Measurements from ENCODE around the gene MMP25. TPM values are rescaled to one million over a fixed set of nuclear protein-coding genes. Genes with fewer than 3 reads are reported as not detected.

The MMP25 gene
- total and polyA plus RNA-seq, 7 experiments from 2014 or later: 0.64 to 64.4 (median 0.93) TPM

GRCh38 chr16:3009568-3010390 lies 36.6 kb upstream of the MMP25 start:
- no peak overlapping the region for H3K27ac ChIP-seq (ENCODE audit: low read depth, low read length)
- Mint-ChIP-seq H3K4me1 (peaks cover 18 to 34% (median 24%) of the 10 kb centered on the region in 7 donors), H3K36me3 (peaks cover 0 to 1% (median 0%) of the 10 kb centered on the region in 5 donors), H3K4me3 (no peak overlapping the region), H3K9me3 (no peaks in the 10 kb centered on the region), H3K27me3 (peaks cover 0 to 24% (median 5%) of the 10 kb centered on the region in 5 donors), H3K27ac (no peak overlapping the region)
- no peaks in the 10 kb centered on the region for H3K36me3 ChIP-seq (ENCODE audit: control insufficient read depth in 2 of 3, insufficient read depth in 3 of 3, low read length in 3 of 3)
- DNase-seq (no peak), ATAC-seq (no peak)
- H3K4me1 ChIP-seq (ENCODE audit: control insufficient read depth in 2 of 2, insufficient read depth in 2 of 2, low read length in 2 of 2): peaks cover 21 to 23% of the 10 kb centered on the region in 2 donors
- intact Hi-C loops (cut with micrococcal nuclease): no loop called here
- no peaks in the 10 kb centered on the region for H3K27me3 ChIP-seq (ENCODE audit: control insufficient read depth in 2 of 2, insufficient read depth in 2 of 2, low read length in 2 of 2)
- POLR2A ChIA-PET: interaction anchor here (0.6 to 2.1 kb wide), 4 partner anchors 11 to 301 kb away, joined by 3 to 12 read pairs (median 4); partner anchors contain the start of gene TNFRSF12A
- CTCF ChIA-PET: interaction anchor here (1.5 kb wide), 1 partner anchor 19 kb away, joined by 3 read pairs; no protein-coding TSS in a partner anchor
- H3K4me3 ChIP-seq (ENCODE audit: low read length): no peak overlapping the region
- no peaks in the 10 kb centered on the region for H3K9me3 ChIP-seq (ENCODE audit: control insufficient read depth in 2 of 3, low read length in 3 of 3)

DNA sequence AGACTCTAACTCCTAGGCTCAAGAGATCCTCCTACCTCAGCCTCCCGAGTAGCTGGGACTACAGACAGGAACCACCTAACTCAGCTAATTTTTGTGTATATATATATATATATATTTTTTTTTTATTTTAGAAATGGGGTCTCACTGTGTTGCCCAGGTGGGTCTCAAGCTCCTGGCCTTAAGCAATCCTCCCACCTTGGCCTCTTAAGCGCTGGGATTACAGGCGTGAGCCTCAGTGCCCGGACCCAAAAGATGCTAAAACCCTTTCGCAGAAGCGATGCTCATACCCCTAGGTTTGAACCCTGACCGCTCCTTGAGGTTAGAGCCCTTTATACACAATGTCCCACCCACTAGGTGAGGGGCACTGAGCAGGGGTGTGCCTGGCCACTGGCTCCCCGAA lies 35.9 kb upstream of the MMP25 start:
- peaks cover 21 to 23% of the 10 kb centered on the region in 2 donors for H3K4me1 ChIP-seq (ENCODE audit: control insufficient read depth in 2 of 2, insufficient read depth in 2 of 2, low read length in 2 of 2)
- intact Hi-C loops (cut with micrococcal nuclease): no loop called here
- H3K4me3 Mint-ChIP-seq: no peak overlapping the region
- H3K4me1 Mint-ChIP-seq: peaks cover 18 to 34% (median 24%) of the 10 kb centered on the region in 7 donors
- H3K9me3 ChIP-seq (ENCODE audit: control insufficient read depth in 2 of 3, low read length in 3 of 3): no peaks in the 10 kb centered on the region
- H3K27ac Mint-ChIP-seq: no peak overlapping the region
- DNase-seq (no peak), ATAC-seq (no peak)
- no peak overlapping the region for H3K4me3 ChIP-seq (ENCODE audit: low read length)
- no peaks in the 10 kb centered on the region for H3K36me3 ChIP-seq (ENCODE audit: control insufficient read depth in 2 of 3, insufficient read depth in 3 of 3, low read length in 3 of 3)
- no peaks in the 10 kb centered on the region for H3K27me3 ChIP-seq (ENCODE audit: control insufficient read depth in 2 of 2, insufficient read depth in 2 of 2, low read length in 2 of 2)
- POLR2A ChIA-PET: interaction anchor here (0.6 to 2.1 kb wide), 4 partner anchors 10 to 301 kb away, joined by 3 to 12 read pairs (median 4); partner anchors contain the start of gene TNFRSF12A
- H3K27ac ChIP-seq (ENCODE audit: low read depth, low read length): no peak overlapping the region
- no peaks in the 10 kb centered on the region for H3K9me3 Mint-ChIP-seq
- CTCF ChIA-PET: interaction anchor here (1.5 kb wide), 1 partner anchor 18 kb away, joined by 3 read pairs; no protein-coding TSS in a partner anchor
- H3K36me3 Mint-ChIP-seq: peaks cover 0 to 1% (median 0%) of the 10 kb centered on the region in 5 donors
- H3K27me3 Mint-ChIP-seq: peaks cover 0 to 24% (median 5%) of the 10 kb centered on the region in 5 donors

DNA sequence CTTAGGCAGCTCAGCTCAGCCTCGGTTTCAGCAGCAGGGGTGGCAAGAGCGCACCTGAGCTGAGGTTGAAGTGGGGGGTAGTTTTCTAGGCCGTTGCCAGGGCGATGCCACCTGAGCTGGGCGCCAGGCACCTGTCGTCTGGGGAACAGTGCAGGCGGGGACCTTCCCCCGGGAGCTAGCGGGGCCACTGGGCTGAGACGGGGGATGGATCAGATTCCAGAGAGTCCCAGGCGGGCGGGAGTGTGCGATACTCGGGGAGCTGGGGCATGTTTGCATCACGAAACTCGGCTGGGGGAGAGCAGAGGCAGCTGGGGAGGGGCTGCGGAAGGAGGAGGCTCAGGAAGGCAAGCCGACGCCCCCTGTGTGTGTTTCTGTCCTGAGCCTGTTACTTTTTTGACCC lies 34.1 kb upstream of the MMP25 start:
- no peaks in the 10 kb centered on the region for H3K36me3 Mint-ChIP-seq

DNA sequence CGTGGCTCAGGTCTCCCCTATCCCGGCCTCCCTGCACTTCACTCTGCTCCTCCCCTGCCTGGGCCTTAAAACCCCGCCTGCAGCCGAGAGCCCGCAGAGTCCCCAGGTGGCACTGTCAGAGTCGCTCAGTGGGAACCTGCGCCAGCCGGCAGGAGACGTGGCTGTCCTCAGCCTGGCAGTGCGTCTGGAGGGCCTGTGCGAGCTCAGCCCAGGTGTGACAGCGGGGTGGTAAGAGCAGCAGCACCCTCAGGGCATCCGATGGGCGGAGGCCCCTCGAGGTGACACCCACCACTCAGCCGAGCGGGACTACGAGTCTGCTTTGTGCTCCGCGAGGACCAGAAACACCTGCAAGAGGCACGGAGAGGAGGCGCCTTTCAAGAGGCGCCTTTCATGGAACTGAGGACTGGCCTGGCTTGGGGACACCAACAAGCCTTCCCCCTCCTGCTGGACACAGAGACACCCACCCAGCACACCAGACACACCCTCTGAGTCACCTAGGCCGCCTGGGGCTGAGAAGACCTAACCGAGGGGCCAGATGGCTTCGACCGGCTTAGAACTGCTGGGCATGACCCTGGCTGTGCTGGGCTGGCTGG lies 33.4 kb upstream of the MMP25 start, which contains the start of gene CLDN9:
Gene CLDN9, plus strand, starts transcription at position 96 of the 593 bp plus-strand sequence. Its CDS starts 440 bp downstream, at position 536.
- Histone ChIP-seq H3K27ac (ENCODE audit: low read depth, low read length) (no peak within 1 kb of the TSS), H3K27me3 (ENCODE audit: control insufficient read depth in 2 of 2, insufficient read depth in 2 of 2, low read length in 2 of 2) (no peaks in the 10 kb centered on the region), H3K4me1 (ENCODE audit: control insufficient read depth in 2 of 2, insufficient read depth in 2 of 2, low read length in 2 of 2) (peaks cover 9% of the 10 kb centered on the region in 2 donors), H3K36me3 (ENCODE audit: control insufficient read depth in 2 of 3, insufficient read depth in 3 of 3, low read length in 3 of 3) (no peaks in the 10 kb centered on the region), H3K9me3 (ENCODE audit: control insufficient read depth in 2 of 3, low read length in 3 of 3) (no peaks in the 10 kb centered on the region), H3K4me3 (ENCODE audit: low read length) (no peak within 1 kb of the TSS)
- ATAC-seq: peak; percentile 42
- H3K27me3 Mint-ChIP-seq: peaks cover 0 to 26% (median 3%) of the 10 kb centered on the region in 5 donors
- POLR2A ChIA-PET: interaction anchor here (1.7 kb wide), 1 partner anchor 10 kb away, joined by 4 read pairs; the partner anchor contains the start of genes HCFC1R1 and THOC6
- H3K36me3 Mint-ChIP-seq: no peaks in the 10 kb centered on the region
- CTCF ChIA-PET: interaction anchor here (1.1 kb wide), 1 partner anchor 9 kb away, joined by 4 read pairs; no protein-coding TSS in a partner anchor
- H3K4me3 Mint-ChIP-seq: peak within 1 kb of the TSS in 3 of 10 donors; percentile 40 to 56 (median 55)
- no peak within 1 kb of the TSS for H3K27ac Mint-ChIP-seq
- peaks cover 5 to 23% (median 12%) of the 10 kb centered on the region in 7 donors for H3K4me1 Mint-ChIP-seq
- intact Hi-C loops (cut with micrococcal nuclease): no loop called here
- no peak for DNase-seq
- no peaks in the 10 kb centered on the region for H3K9me3 Mint-ChIP-seq

More for the DNA sequence above, 34.1 kb upstream of the MMP25 start:
- peaks cover 0 to 26% (median 5%) of the 10 kb centered on the region in 5 donors for H3K27me3 Mint-ChIP-seq
- no peaks in the 10 kb centered on the region for H3K9me3 ChIP-seq (ENCODE audit: control insufficient read depth in 2 of 3, low read length in 3 of 3)
- no peaks in the 10 kb centered on the region for H3K27me3 ChIP-seq (ENCODE audit: control insufficient read depth in 2 of 2, insufficient read depth in 2 of 2, low read length in 2 of 2)
- peak overlapping the region in 3 of 10 donors; percentile 40 to 56 (median 55) for H3K4me3 Mint-ChIP-seq
- CTCF ChIA-PET: interaction anchor here (1.1 kb wide), 1 partner anchor 8 kb away, joined by 4 read pairs; no protein-coding TSS in a partner anchor
- no peak overlapping the region for H3K27ac Mint-ChIP-seq
- ATAC-seq (no peak), DNase-seq (no peak)
- H3K36me3 ChIP-seq (ENCODE audit: control insufficient read depth in 2 of 3, insufficient read depth in 3 of 3, low read length in 3 of 3): no peaks in the 10 kb centered on the region
- peaks cover 16% of the 10 kb centered on the region in 2 donors for H3K4me1 ChIP-seq (ENCODE audit: control insufficient read depth in 2 of 2, insufficient read depth in 2 of 2, low read length in 2 of 2)
- H3K27ac ChIP-seq (ENCODE audit: low read depth, low read length): no peak overlapping the region
- intact Hi-C loops (cut with micrococcal nuclease): no loop called here
- no peaks in the 10 kb centered on the region for H3K9me3 Mint-ChIP-seq
- peaks cover 12 to 28% (median 18%) of the 10 kb centered on the region in 7 donors for H3K4me1 Mint-ChIP-seq
- POLR2A ChIA-PET: interaction anchor here (1.0 to 1.7 kb wide), 2 partner anchors 11 to 122 kb away, joined by 4 read pairs; partner anchors contain the start of genes HCFC1R1, THOC6 and ZNF213
- H3K4me3 ChIP-seq (ENCODE audit: low read length): no peak overlapping the region

GRCh38 chr16:3013491-3013951 lies 32.8 kb upstream of the MMP25 start:
- Mint-ChIP-seq H3K27me3 (peaks cover 0 to 32% (median 0%) of the 10 kb centered on the region in 5 donors), H3K9me3 (no peaks in the 10 kb centered on the region), H3K4me1 (peaks cover 0 to 19% (median 8%) of the 10 kb centered on the region in 7 donors), H3K36me3 (no peaks in the 10 kb centered on the region), H3K27ac (no peak overlapping the region), H3K4me3 (no peak overlapping the region)
- DNase-seq (no peak), ATAC-seq (no peak)
- ChIA-PET CTCF (no interaction called here), POLR2A (interaction anchor here (0.9 to 1.3 kb wide), 2 partner anchors 10 to 114 kb away, joined by 3 to 5 read pairs; partner anchors contain the start of genes HCFC1R1 and THOC6)
- intact Hi-C loops (cut with micrococcal nuclease): no loop called here
- Histone ChIP-seq H3K4me3 (ENCODE audit: low read length) (no peak overlapping the region), H3K4me1 (ENCODE audit: control insufficient read depth in 2 of 2, insufficient read depth in 2 of 2, low read length in 2 of 2) (peaks cover 3 to 4% of the 10 kb centered on the region in 2 donors), H3K27me3 (ENCODE audit: control insufficient read depth in 2 of 2, insufficient read depth in 2 of 2, low read length in 2 of 2) (no peaks in the 10 kb centered on the region), H3K36me3 (ENCODE audit: control insufficient read depth in 2 of 3, insufficient read depth in 3 of 3, low read length in 3 of 3) (no peaks in the 10 kb centered on the region), H3K27ac (ENCODE audit: low read depth, low read length) (no peak overlapping the region), H3K9me3 (ENCODE audit: control insufficient read depth in 2 of 3, low read length in 3 of 3) (no peaks in the 10 kb centered on the region)

DNA sequence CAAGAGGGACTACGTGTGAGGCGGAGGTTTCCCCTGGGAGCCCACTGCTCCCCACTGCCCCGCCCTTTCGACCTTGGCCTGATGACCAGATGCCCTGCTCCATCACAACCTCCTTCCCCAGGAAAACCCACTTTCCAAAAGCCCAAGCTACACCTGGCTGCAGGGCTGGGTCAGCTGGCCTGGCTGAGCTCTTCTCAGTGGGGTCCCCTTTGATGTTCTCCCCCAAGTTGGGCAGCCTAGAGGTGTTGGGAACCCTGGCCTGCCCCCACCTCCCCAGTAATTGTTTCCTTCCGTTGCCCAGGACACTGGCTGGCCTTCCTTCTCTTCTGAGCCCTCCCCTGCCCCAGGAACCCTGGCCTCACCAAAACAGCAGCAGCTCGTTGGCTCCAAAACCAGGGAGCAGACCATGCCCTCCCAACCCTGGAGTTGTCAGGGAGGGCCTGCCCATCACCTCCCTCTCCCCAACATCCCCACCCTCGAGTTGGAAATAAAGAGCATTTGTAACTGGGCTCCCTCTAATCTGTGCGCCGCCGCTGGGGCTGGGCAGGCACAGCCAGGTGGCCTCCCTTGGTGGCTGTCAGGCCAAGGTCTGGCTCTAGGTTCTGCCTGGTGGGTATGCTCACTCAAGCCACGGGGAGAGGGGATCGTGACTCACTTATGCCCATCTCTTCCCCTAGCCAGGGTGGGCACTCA lies 32.2 kb upstream of the MMP25 start:
- Mint-ChIP-seq H3K9me3 (no peaks in the 10 kb centered on the region), H3K36me3 (no peaks in the 10 kb centered on the region), H3K27me3 (peaks cover 0 to 35% (median 0%) of the 10 kb centered on the region in 5 donors), H3K4me1 (peaks cover 0 to 16% (median 8%) of the 10 kb centered on the region in 7 donors), H3K4me3 (no peak overlapping the region), H3K27ac (no peak overlapping the region)
- Histone ChIP-seq H3K4me1 (ENCODE audit: control insufficient read depth in 2 of 2, insufficient read depth in 2 of 2, low read length in 2 of 2) (peaks cover under 1 to 1% of the 10 kb centered on the region in 2 donors), H3K9me3 (ENCODE audit: control insufficient read depth in 2 of 3, low read length in 3 of 3) (no peaks in the 10 kb centered on the region), H3K36me3 (ENCODE audit: control insufficient read depth in 2 of 3, insufficient read depth in 3 of 3, low read length in 3 of 3) (no peaks in the 10 kb centered on the region), H3K27me3 (ENCODE audit: control insufficient read depth in 2 of 2, insufficient read depth in 2 of 2, low read length in 2 of 2) (no peaks in the 10 kb centered on the region), H3K4me3 (ENCODE audit: low read length) (no peak overlapping the region), H3K27ac (ENCODE audit: low read depth, low read length) (no peak overlapping the region)
- CTCF ChIA-PET: no interaction called here
- intact Hi-C loops (cut with micrococcal nuclease): no loop called here
- no peak for ATAC-seq
- POLR2A ChIA-PET: interaction anchor here (0.9 to 1.3 kb wide), 2 partner anchors 9 to 113 kb away, joined by 3 to 5 read pairs; partner anchors contain the start of genes HCFC1R1 and THOC6
- DNase-seq: no peak
